GM18867 (cell line): ENCODE data around the gene FSTL4.

Source experiments
- ATAC-seq: cut with Tn5 transposase; IDR thresholded peaks from one replicate; pipeline ENCODE4 v1.9.1; 2021; ENCODE audit warnings: mild to moderate bottlenecking, moderate library complexity; ENCODE audit not compliant: unreplicated experiment

Gene FSTL4

GRCh38 chr5:133307275-133307674 lies 305.1 kb downstream of the FSTL4 start:
- ATAC-seq: peak; percentile 84

GRCh38 chr5:133304707-133305216 lies 307.6 kb downstream of the FSTL4 start:
- ATAC-seq: no peak

GRCh38 chr5:133304178-133304577 lies 308.2 kb downstream of the FSTL4 start:
- no peak for ATAC-seq

- ATAC-seq: no peak
Measured at GRCh38 chr5:133303298-133303697, 309.0 kb downstream of the FSTL4 start.

- no peak for ATAC-seq
Measured at GRCh38 chr5:133299728-133300127, 312.6 kb downstream of the FSTL4 start.

- no peak for ATAC-seq
Measured at GRCh38 chr5:133299021-133299420, 313.3 kb downstream of the FSTL4 start.

GRCh38 chr5:133298447-133298846 lies 313.9 kb downstream of the FSTL4 start:
- ATAC-seq: no peak

GRCh38 chr5:133297293-133297692 lies 315.0 kb downstream of the FSTL4 start:
- no peak for ATAC-seq

GRCh38 chr5:133296624-133297023 lies 315.7 kb downstream of the FSTL4 start:
- ATAC-seq: no peak

GRCh38 chr5:133295520-133295919 lies 316.8 kb downstream of the FSTL4 start:
- ATAC-seq: no peak

GRCh38 chr5:133294380-133294779 lies 318.0 kb downstream of the FSTL4 start:
- ATAC-seq: no peak

GRCh38 chr5:133293960-133294359 lies 318.4 kb downstream of the FSTL4 start:
- no peak for ATAC-seq

GRCh38 chr5:133292300-133292699 lies 320.0 kb downstream of the FSTL4 start:
- ATAC-seq: no peak

- no peak for ATAC-seq
Measured at GRCh38 chr5:133291524-133291923, 320.8 kb downstream of the FSTL4 start.

GRCh38 chr5:133290669-133291240 lies 321.6 kb downstream of the FSTL4 start:
- ATAC-seq: no peak

GRCh38 chr5:133289686-133290367 lies 322.5 kb downstream of the FSTL4 start:
- ATAC-seq: no peak

- no peak for ATAC-seq
Measured at GRCh38 chr5:133287500-133287899, 324.8 kb downstream of the FSTL4 start.

GRCh38 chr5:133286483-133286882 lies 325.9 kb downstream of the FSTL4 start:
- ATAC-seq: no peak

GRCh38 chr5:133285583-133286021 lies 326.7 kb downstream of the FSTL4 start:
- ATAC-seq: no peak

- no peak for ATAC-seq
Measured at GRCh38 chr5:133284306-133284705, 328.0 kb downstream of the FSTL4 start.

GRCh38 chr5:133278317-133278716 lies 334.0 kb downstream of the FSTL4 start:
- ATAC-seq: no peak

GRCh38 chr5:133277744-133278143 lies 334.6 kb downstream of the FSTL4 start:
- ATAC-seq: no peak

GRCh38 chr5:133276171-133276570 lies 336.2 kb downstream of the FSTL4 start:
- no peak for ATAC-seq
